B cell (primary cell): ENCODE measurements around the gene CAPZB. TPM values are rescaled to one million over a fixed set of nuclear protein-coding genes. Genes with fewer than 3 reads are reported as not detected.

Experiments
- ATAC-seq: fragments of 200-7000 bp; cut with Tn5 transposase; one replicate; pipeline ENCODE4 v1.10.0; 2021; ENCODE audit warnings: low read depth, mild to moderate bottlenecking, moderate number of reproducible peaks, moderate library complexity
- CTCF ChIA-PET: fragments of 350-600 bp; sonication (Branson Sonifier 250); formaldehyde crosslinking; loops from one replicate; lab custom pipeline; 2021; ENCODE audit warnings: antibody characterized with exemption, inconsistent platforms; lab: Charles Lee
- POLR2A ChIA-PET: fragments of 350-600 bp; sonication (Branson Sonifier 250); formaldehyde crosslinking; loops from one replicate; lab custom pipeline; 2021; ENCODE audit warnings: antibody characterized with exemption; lab: Charles Lee
- DNase-seq: peaks from one replicate; pipeline ENCODE4 v3.0.0; 2013
- H2AFZ ChIP-seq: 2 replicates; pipeline ENCODE4 v1.6.1; 2012; ENCODE audit warnings: mild to moderate bottlenecking, low read depth, low read length; ENCODE audit not compliant: insufficient read depth, poor library complexity, severe bottlenecking
- H3K27ac ChIP-seq, 2 donors: 1 replicate in 1 of 2; 2 replicates in 1 of 2; pipeline ENCODE4 v1.5.1; 2012 to 2013; ENCODE audit warnings: low read length in 2 of 2, mild to moderate bottlenecking in 2 of 2, moderate library complexity in 1 of 2
- H3K27me3 ChIP-seq, 4 experiments: fragments of 200-600 bp in 1 of 4; sonication (generic) in 1 of 4; replicated peaks in 1 of 4; 1 replicate in 2 of 4; 2 replicates in 2 of 4; pipeline versions ENCODE4 v1.6.1 to v1.7.0; 2013 to 2016; ENCODE audit warnings: low read length in 3 of 4, mild to moderate bottlenecking in 2 of 4, mixed read lengths in 1 of 4, moderate library complexity in 1 of 4; ENCODE audit not compliant: insufficient read depth in 4 of 4, control insufficient read depth in 3 of 4; ENCODE audit errors: control extremely low read depth in 1 of 4
- H3K36me3 ChIP-seq, 2 experiments: replicated peaks in 1 of 2; 1 replicate in 1 of 2; 2 replicates in 1 of 2; pipeline versions ENCODE4 v1.6.1 to v1.7.1; 2013; ENCODE audit warnings: low read length in 1 of 2; ENCODE audit not compliant: insufficient read depth in 2 of 2, control insufficient read depth in 1 of 2; ENCODE audit errors: control extremely low read depth in 1 of 2, extremely low read depth in 1 of 2
- H3K4me1 ChIP-seq, 2 donors: fragments of 200-600 bp in 1 of 2; sonication (generic) in 1 of 2; 1 replicate in 1 of 2; 2 replicates in 1 of 2; pipeline versions ENCODE4 v1.5.1 to v1.6.1; 2013 to 2017; ENCODE audit warnings: low read length in 2 of 2; ENCODE audit not compliant: control insufficient read depth in 2 of 2, insufficient read depth in 2 of 2
- H3K4me2 ChIP-seq: replicated peaks from 2 replicates; pipeline ENCODE3; 2012; ENCODE audit warnings: mild to moderate bottlenecking, low read depth, low read length; ENCODE audit not compliant: poor library complexity, severe bottlenecking
- H3K4me3 ChIP-seq, 5 experiments: fragments of 200-600 bp in 1 of 5; sonication (generic) in 1 of 5; 1 replicate in 3 of 5; 2 replicates in 2 of 5; pipeline versions ENCODE4 v1.5.1 to v1.7.0; 2011 to 2016; ENCODE audit warnings: low read length in 4 of 5, mild to moderate bottlenecking in 4 of 5, low read depth in 2 of 5, control low read depth in 1 of 5, moderate library complexity in 1 of 5; ENCODE audit not compliant: insufficient read depth in 1 of 5; ENCODE audit errors: control extremely low read depth in 1 of 5, extremely low read depth in 1 of 5
- H3K79me2 ChIP-seq: fragments of 200-600 bp; sonication (generic); one replicate; pipeline ENCODE4 v1.6.0; 2016; ENCODE audit warnings: low read length; ENCODE audit not compliant: control insufficient read depth, insufficient read depth
- H3K9ac ChIP-seq: fragments of 200-600 bp; sonication (generic); 2 replicates; pipeline ENCODE4 v1.6.1; 2017; ENCODE audit warnings: mild to moderate bottlenecking, low read length, moderate library complexity
- H3K9me3 ChIP-seq, 3 donors: one replicate each; pipeline versions ENCODE4 v1.6.1 to v1.7.1; 2013; ENCODE audit warnings: low read length in 2 of 3; ENCODE audit not compliant: control insufficient read depth in 2 of 3, insufficient read depth in 1 of 3; ENCODE audit errors: control extremely low read depth in 1 of 3
- H4K20me1 ChIP-seq: 2 replicates; pipeline ENCODE4 v1.6.0; 2012; ENCODE audit warnings: mild to moderate bottlenecking, low read length; ENCODE audit not compliant: insufficient read depth, control insufficient read depth, poor library complexity, severe bottlenecking
- H3K27ac Mint-ChIP-seq: one replicate; pipeline ENCODE4 v1.8.0; 2021; ENCODE audit warnings: mixed read lengths
- H3K27me3 Mint-ChIP-seq: one replicate; pipeline ENCODE4 v1.8.0; 2021; ENCODE audit warnings: mixed read lengths
- H3K4me1 Mint-ChIP-seq: one replicate; pipeline ENCODE4 v1.8.0; 2021; ENCODE audit warnings: mixed read lengths
- H3K4me3 Mint-ChIP-seq: one replicate; pipeline ENCODE4 v1.8.0; 2021; ENCODE audit warnings: mixed read lengths
- H3K9me3 Mint-ChIP-seq: one replicate; pipeline ENCODE4 v1.8.0; 2022; ENCODE audit warnings: mixed read lengths; ENCODE audit not compliant: insufficient read depth
- EZH2 ChIP-seq: IDR thresholded peaks from 2 replicates; pipeline ENCODE4 v1.6.1; 2012; ENCODE audit warnings: borderline replicate concordance, low read depth, mild to moderate bottlenecking, moderate library complexity, low read length; ENCODE audit not compliant: insufficient read depth, poor library complexity, severe bottlenecking
- WGBS: methylation state at CpG from one replicate; pipeline ENCODE4 v1.1.5; 2013; ENCODE audit warnings: missing lambda C conversion rate; ENCODE audit not compliant: insufficient coverage; 5-methylcytosine and 5-hydroxymethylcytosine counted together
- intact Hi-C: fragments of 100-400 bp; cut with micrococcal nuclease; formaldehyde crosslinking; loops from one replicate; pipeline ENCODE4 v1.10.0; 2022
- polyA plus RNA-seq: library from polyadenylated mRNA; depleted of rRNA; stranded (reverse); fragments of >200 nt; gene quantifications from 2 replicates; pipeline ENCODE4 v1.2.3, GENCODE V29; 2012
- total RNA-seq, 2 donors: library from RNA; stranded (reverse); fragments of 120-200 nt in 1 of 2; gene quantifications; 1 replicate in 1 of 2; 2 replicates in 1 of 2; pipeline versions ENCODE4 v1.2.3 to v1.2.4, GENCODE V29; 2013 to 2022
- TF ChIP-seq, protein P1 (sequence below): fragments of 200-600 bp; IDR thresholded peaks from one replicate; pipeline ENCODE4 v1.8.0; 2022; ENCODE audit warnings: antibody characterized with exemption, mild to moderate bottlenecking

Gene CAPZB
- total and polyA plus RNA-seq, 2 donors (not counting 1 experiment from before 2014, with no cell fraction given), result 126 to 193 TPM

DNA sequence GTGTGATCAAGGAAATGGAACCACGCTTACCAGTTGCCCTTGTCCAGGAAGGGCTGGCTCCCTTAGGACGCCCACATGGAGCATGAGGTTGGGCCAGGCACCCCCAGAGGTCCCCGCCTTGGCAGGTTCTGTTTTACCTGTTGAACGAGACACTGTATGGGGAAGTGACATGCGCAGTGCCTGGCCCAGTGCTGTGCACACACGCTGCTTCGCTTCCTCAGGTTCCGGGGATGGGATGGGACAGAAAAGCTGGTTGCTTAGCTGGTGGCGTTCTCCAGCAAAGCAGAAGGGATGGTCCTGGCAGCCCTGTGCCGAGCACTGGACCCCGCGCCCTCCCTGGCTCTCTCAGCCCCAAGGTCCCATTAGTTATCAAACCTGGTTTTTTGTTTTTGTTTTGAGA is 152.5 kb downstream of the CAPZB start:
- no peak overlapping the region for H2AFZ ChIP-seq
- WGBS, result 87% methylated on average over 10 of the region's 12 CpGs
- no peak overlapping the region for H3K9ac ChIP-seq
- no peaks in the 10 kb centered on the region for H3K4me1 ChIP-seq
- H3K9me3 ChIP-seq, result no peaks in the 10 kb centered on the region
- H3K4me3 ChIP-seq, result no peak overlapping the region
- H3K27me3 ChIP-seq, result no peaks in the 10 kb centered on the region
- Mint-ChIP-seq H3K4me3 (no peak overlapping the region), H3K9me3 (no peaks in the 10 kb centered on the region), H3K4me1 (no peaks in the 10 kb centered on the region), H3K27me3 (no peaks in the 10 kb centered on the region), H3K27ac (no peak overlapping the region)
- peaks cover 0 to 20% of the 10 kb centered on the region in 2 experiments for H3K36me3 ChIP-seq
- DNase-seq (no peak), ATAC-seq (no peak)
- POLR2A ChIA-PET, result no interaction called here
- CTCF ChIA-PET, result no interaction called here
- intact Hi-C loops, result no loop called here
- H3K27ac ChIP-seq, result no peak overlapping the region
- no peak for TF ChIP-seq EZH2
- TF ChIP-seq, protein P1, sequence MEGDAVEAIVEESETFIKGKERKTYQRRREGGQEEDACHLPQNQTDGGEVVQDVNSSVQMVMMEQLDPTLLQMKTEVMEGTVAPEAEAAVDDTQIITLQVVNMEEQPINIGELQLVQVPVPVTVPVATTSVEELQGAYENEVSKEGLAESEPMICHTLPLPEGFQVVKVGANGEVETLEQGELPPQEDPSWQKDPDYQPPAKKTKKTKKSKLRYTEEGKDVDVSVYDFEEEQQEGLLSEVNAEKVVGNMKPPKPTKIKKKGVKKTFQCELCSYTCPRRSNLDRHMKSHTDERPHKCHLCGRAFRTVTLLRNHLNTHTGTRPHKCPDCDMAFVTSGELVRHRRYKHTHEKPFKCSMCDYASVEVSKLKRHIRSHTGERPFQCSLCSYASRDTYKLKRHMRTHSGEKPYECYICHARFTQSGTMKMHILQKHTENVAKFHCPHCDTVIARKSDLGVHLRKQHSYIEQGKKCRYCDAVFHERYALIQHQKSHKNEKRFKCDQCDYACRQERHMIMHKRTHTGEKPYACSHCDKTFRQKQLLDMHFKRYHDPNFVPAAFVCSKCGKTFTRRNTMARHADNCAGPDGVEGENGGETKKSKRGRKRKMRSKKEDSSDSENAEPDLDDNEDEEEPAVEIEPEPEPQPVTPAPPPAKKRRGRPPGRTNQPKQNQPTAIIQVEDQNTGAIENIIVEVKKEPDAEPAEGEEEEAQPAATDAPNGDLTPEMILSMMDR, result no peak
- no peaks in the 10 kb centered on the region for H4K20me1 ChIP-seq
- H3K79me2 ChIP-seq, result no peaks in the 10 kb centered on the region
- no peak overlapping the region for H3K4me2 ChIP-seq

DNA sequence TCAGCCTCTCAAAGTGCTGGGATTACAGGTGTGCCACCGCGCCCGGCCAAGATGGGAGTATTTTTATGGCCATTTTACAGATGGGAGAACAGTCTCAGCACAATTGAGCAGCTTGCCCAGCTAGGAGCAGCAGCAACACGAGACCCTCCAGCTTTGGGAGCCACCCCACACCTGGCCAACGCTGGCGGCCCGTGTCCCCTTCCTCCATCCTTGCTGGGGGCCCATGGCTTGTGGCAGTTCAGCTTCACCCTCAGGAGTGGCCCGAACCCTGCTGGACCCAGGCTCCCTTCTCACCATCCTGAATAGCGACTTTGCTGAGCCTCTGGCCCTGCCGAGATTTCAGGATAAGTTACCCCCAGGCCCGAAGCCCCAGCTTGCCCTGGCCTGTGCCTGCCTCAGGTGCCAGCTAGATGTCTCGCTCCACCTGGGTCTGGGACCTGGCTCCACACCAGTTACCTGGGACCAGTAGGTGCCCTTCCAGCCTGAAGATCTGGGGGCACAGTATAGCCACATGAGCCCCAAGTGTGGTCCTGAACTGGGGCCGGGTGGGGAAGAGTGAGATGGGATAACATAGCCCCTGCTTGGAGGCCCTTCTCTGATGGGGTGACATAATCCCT is 154.0 kb downstream of the CAPZB start:
- Mint-ChIP-seq H3K9me3 (no peaks in the 10 kb centered on the region), H3K27me3 (no peaks in the 10 kb centered on the region), H3K4me3 (no peak overlapping the region), H3K4me1 (no peaks in the 10 kb centered on the region), H3K27ac (no peak overlapping the region)
- no peak overlapping the region for H3K27ac ChIP-seq
- TF ChIP-seq, protein P1, result no peak
- TF ChIP-seq EZH2, result no peak
- no peaks in the 10 kb centered on the region for H3K9me3 ChIP-seq
- DNase-seq, result no peak
- H3K36me3 ChIP-seq, result peaks cover 0 to 26% of the 10 kb centered on the region in 2 experiments
- H3K79me2 ChIP-seq, result peaks cover 1% of the 10 kb centered on the region
- no peak overlapping the region for H3K4me3 ChIP-seq
- WGBS, result 88% methylated on average over 9 of the region's 13 CpGs
- no peaks in the 10 kb centered on the region for H3K27me3 ChIP-seq
- ChIA-PET CTCF (no interaction called here), POLR2A (no interaction called here)
- no peak overlapping the region for H3K9ac ChIP-seq
- no peak for ATAC-seq
- no peaks in the 10 kb centered on the region for H4K20me1 ChIP-seq
- no peak overlapping the region for H2AFZ ChIP-seq
- no peak overlapping the region for H3K4me2 ChIP-seq
- no peaks in the 10 kb centered on the region for H3K4me1 ChIP-seq
- intact Hi-C loops, result no loop called here
